ENCODE measurements around the gene NTN1. TPM values are rescaled to one million over a fixed set of nuclear protein-coding genes. Genes with fewer than 3 reads are reported as not detected.

The NTN1 gene
- total RNA-seq, 1 donor from 2014 or later = 1.1 TPM

DNA sequence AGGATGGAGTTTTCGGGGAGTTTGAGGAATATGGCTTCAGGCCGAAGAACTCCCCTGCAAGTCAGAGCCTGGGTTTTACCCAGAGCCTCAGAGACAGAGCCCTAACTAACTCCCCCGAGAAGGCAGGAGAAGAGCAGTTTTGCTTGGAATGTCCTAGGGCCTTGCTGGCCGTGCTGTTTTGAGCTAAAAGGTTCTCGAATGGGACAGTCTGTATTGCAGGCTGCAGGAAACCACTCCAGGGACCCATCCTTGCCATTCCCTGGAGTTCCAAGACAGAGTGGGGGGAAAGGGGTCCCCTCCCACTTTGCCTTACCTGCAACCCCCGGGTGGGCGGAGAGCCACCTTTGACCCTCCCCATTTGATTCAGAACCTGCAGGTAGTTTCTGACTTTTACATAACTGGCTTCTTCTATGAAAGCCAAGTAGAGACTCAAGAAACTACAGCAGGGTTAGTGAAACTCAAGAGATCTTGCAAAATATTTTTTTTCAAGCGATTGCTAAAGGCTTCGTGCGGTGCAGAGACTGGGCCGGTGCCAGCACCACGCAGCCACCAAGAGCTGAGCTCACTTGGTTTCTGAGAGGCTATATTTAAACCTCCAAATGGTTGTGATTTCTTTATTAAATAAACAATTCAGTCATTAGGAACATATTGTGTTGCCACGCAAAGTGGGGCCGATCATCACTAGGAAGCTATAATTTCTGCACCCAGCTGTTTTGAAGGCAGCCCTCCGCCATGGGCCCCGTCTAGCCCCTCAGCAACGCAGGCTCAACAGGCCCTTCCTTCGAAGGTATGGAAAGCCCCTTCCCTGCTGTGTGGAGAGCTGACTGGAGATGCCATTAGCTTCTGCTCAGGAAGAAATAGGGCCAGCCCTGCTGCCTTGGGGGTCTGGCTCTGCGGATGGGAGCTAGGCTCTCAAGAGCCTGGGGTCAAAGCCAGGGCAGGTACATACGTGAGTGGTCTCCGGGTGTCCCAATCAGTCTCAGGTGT, 223.0 kb downstream of the NTN1 start:
- intact Hi-C loops (cut with micrococcal nuclease) = loop anchor here (5.0 to 10.0 kb wide), 2 partner anchors 48 to 500 kb away; partner anchors contain the start of gene CCDC42
- ChIA-PET POLR2A (no interaction called here), CTCF (interaction anchor here (0.8 kb wide), 1 partner anchor 47 kb away, joined by 3 read pairs; no protein-coding TSS in a partner anchor)
- ATAC-seq (ENCODE audit: low read depth) (no peak), DNase-seq (no peak)
- TF ChIP-seq CTCF (IDR thresholded peaks at IDR 0.05) = no peak
- Mint-ChIP-seq H3K36me3 (ENCODE audit: low read depth) (peaks cover 4% of the 10 kb centered on the region), H3K9me3 (no peaks in the 10 kb centered on the region), H3K4me3 (no peak overlapping the region), H3K4me1 (peaks cover 4% of the 10 kb centered on the region), H3K27me3 (no peaks in the 10 kb centered on the region), H3K27ac (no peak overlapping the region)

- no peak overlapping the region for H3K4me3 Mint-ChIP-seq
- no peaks in the 10 kb centered on the region for H3K27me3 Mint-ChIP-seq
- POLR2A ChIA-PET = no interaction called here
Measured at GRCh38 chr17:9247401-9247938, 226.2 kb downstream of the NTN1 start.

GRCh38 chr17:9249245-9249953, 228.1 kb downstream of the NTN1 start:
- TF ChIP-seq CTCF (IDR thresholded peaks at IDR 0.05) = no peak
- CTCF ChIA-PET = no interaction called here

More at GRCh38 chr17:9247401-9247938, 226.2 kb downstream of the NTN1 start:
- intact Hi-C loops (cut with micrococcal nuclease) = loop anchor here (10.0 kb wide), 1 partner anchor 503 kb away; the partner anchor contains the start of gene CCDC42
- ATAC-seq (ENCODE audit: low read depth) = no peak
- no peak for DNase-seq
- H3K27ac Mint-ChIP-seq = no peak overlapping the region
- H3K9me3 Mint-ChIP-seq = no peaks in the 10 kb centered on the region
- TF ChIP-seq CTCF (IDR thresholded peaks at IDR 0.05) = no peak
- no peaks in the 10 kb centered on the region for H3K4me1 Mint-ChIP-seq
- H3K36me3 Mint-ChIP-seq (ENCODE audit: low read depth) = peaks cover 10% of the 10 kb centered on the region
- CTCF ChIA-PET = no interaction called here

GRCh38 chr17:9251273-9251672, 230.0 kb downstream of the NTN1 start:
- Mint-ChIP-seq H3K9me3 (no peaks in the 10 kb centered on the region), H3K36me3 (ENCODE audit: low read depth) (peaks cover 10% of the 10 kb centered on the region), H3K4me3 (no peak overlapping the region), H3K27ac (no peak overlapping the region), H3K27me3 (no peaks in the 10 kb centered on the region), H3K4me1 (peaks cover under 1% of the 10 kb centered on the region)
- no peak for TF ChIP-seq CTCF (IDR thresholded peaks at IDR 0.05)
- DNase-seq (no peak), ATAC-seq (ENCODE audit: low read depth) (no peak)
- ChIA-PET CTCF (no interaction called here), POLR2A (no interaction called here)
- intact Hi-C loops (cut with micrococcal nuclease) = no loop called here

More at GRCh38 chr17:9249245-9249953, 228.1 kb downstream of the NTN1 start:
- POLR2A ChIA-PET = no interaction called here
- no peaks in the 10 kb centered on the region for H3K4me1 Mint-ChIP-seq
- H3K27ac Mint-ChIP-seq = no peak overlapping the region
- H3K9me3 Mint-ChIP-seq = no peaks in the 10 kb centered on the region
- ATAC-seq (ENCODE audit: low read depth) (no peak), DNase-seq (no peak)
- intact Hi-C loops (cut with micrococcal nuclease) = loop anchor here (10.0 kb wide), 1 partner anchor 505 kb away; the partner anchor contains the start of gene CCDC42
- no peaks in the 10 kb centered on the region for H3K27me3 Mint-ChIP-seq
- H3K36me3 Mint-ChIP-seq (ENCODE audit: low read depth) = peaks cover 10% of the 10 kb centered on the region
- H3K4me3 Mint-ChIP-seq = no peak overlapping the region
